GM20000 (cell line): ENCODE data around the gene SYT17.

ENCODE experiments used
- DNase-seq: peaks from one replicate; pipeline ENCODE4 v3.0.0; 2012; ENCODE audit warnings: low spot score
- TF ChIP-seq, protein P1 (sequence below): IDR thresholded peaks from 2 replicates; pipeline ENCODE4 v1.5.1; 2012; ENCODE audit warnings: mild to moderate bottlenecking, control low read depth; ENCODE audit errors: extremely low read depth, missing control alignments

Gene SYT17

DNA sequence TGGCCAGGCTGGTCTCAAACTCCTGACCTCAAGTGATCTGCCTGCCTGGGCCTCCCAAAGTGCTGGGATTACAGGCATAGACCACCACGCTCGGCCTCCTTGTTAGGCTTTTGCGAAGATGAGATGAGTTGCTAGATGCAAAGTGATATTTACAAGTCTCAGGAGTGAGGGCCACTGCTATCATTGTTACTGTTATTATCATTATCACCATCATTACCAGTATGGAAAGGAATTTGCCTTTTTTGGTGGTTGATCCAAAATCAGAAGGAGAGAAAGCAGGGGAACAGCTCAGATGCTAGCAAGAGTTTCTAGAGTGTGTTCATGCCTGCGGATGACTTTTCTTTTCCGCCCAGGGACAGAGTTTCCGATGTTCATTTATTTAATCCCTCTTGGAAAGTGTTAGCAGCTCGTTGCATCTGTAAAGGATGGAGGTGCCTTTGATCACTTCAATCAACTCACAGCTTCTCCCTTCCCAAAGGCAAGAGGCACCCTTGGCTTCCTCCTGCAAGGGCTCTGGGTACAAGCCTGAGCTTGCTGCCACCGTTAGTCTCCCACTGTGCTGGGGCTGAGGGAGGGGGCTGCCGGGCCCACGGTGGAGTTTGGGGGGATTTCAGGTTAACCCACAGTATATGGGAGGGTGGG is 32.7 kb upstream of the SYT17 start:
- TF ChIP-seq, protein P1, sequence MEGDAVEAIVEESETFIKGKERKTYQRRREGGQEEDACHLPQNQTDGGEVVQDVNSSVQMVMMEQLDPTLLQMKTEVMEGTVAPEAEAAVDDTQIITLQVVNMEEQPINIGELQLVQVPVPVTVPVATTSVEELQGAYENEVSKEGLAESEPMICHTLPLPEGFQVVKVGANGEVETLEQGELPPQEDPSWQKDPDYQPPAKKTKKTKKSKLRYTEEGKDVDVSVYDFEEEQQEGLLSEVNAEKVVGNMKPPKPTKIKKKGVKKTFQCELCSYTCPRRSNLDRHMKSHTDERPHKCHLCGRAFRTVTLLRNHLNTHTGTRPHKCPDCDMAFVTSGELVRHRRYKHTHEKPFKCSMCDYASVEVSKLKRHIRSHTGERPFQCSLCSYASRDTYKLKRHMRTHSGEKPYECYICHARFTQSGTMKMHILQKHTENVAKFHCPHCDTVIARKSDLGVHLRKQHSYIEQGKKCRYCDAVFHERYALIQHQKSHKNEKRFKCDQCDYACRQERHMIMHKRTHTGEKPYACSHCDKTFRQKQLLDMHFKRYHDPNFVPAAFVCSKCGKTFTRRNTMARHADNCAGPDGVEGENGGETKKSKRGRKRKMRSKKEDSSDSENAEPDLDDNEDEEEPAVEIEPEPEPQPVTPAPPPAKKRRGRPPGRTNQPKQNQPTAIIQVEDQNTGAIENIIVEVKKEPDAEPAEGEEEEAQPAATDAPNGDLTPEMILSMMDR, result no peak
- DNase-seq, result no peak

GRCh38 chr16:19135896-19136438 is 32.1 kb upstream of the SYT17 start:
- TF ChIP-seq, protein P1, result no peak
- no peak for DNase-seq

- no peak for DNase-seq
- TF ChIP-seq, protein P1, result no peak
These were observed 31.4 kb upstream of the SYT17 start for GRCh38 chr16:19136549-19137196.

DNA sequence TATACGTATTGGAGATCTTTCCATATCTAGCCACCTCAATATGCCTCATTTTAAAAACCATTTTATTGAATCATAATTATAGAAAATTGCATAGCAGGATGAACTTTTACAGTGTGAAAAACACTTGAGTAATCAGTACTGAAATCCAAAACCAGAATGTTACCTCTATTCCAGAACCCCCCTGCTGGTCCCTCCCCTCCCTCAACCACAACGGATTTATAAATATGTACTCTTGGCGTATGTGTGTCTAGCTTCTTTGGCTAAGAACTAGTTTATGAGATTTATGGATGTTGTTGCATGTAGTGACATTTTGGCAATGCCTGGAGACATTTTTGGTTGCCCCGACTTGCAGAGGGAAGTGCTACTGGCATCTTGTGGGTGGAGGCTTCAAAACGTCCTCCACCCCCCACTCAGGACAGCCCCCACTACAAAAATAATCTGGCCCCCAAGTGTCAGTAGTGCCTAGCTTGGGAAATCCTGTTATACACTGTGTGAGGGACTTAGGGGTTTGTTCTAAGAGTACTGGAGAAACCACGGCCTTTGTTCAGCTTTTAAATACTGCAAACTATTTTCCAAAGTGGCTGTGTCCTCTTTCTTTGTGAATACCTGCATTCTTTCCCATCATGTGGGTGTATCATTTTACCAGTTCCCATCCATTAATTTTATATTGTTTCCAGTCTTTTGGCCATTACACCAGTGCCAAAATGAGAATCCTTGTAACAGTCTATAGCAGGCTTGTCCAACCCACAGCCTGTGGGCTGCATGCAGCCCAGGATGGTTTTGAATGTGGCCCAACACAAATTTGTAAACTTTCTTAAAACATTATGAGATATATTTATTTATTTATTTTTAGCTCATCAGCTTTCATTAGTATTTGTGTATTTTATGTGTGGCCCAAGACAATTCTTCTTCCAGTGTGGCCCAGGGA is 30.6 kb upstream of the SYT17 start:
- DNase-seq, result no peak
- TF ChIP-seq, protein P1, result no peak

DNA sequence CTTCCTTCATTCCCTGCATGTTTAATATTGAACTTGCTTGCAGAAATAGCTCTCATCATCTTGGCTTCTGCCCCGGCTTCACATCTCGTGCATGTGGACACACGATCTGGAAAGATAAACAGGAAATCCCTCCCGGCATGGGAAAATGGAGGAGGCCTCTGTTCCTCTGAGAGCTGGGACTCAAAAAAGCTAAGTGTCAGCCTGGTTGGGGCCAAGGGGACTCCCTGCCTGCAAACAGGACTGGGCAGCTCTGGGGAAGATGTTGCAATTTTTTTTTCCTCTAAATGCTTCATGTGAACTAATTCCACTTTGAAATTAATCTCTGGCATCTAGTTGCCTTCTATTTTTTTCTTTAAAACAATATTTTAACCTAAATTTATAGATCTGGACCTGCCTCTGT is 29.4 kb upstream of the SYT17 start:
- TF ChIP-seq, protein P1, result no peak
- DNase-seq, result no peak

DNA sequence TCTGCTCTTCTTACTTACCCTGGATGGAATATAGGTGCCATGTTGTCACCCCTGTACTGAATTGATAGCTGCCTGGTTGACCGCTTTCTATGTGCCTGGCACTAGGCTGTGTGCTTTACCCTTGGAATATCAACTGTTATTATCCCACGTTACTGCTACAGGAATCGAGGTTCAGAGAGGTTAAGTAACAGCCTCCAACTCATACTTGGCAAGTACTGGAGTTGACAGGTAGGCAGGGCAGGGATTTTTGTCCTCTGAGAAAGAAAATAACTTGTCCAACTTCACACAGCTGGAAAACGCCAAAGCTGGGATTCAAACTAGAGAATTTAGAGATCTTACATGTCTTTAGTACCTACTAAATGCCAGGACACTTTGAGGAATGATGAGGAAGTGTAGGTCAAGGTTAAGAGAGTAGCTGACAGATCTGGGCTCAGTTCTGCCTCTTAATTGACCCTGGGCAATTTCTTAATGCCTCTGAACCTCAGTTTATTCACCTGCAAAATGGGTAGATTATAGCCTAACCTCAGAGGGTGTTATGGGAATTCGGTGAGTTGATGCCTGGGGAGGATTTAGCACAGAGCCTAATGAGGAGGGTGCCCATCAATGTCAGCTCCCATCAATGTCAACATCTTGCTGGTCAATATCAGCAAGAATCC is 28.5 kb upstream of the SYT17 start:
- TF ChIP-seq, protein P1, result no peak
- DNase-seq, result no peak
